ENCODE measurements around the gene SPATA1. TPM values are rescaled to one million over a fixed set of nuclear protein-coding genes. Genes with fewer than 3 reads are reported as not detected.

Gene SPATA1
- total and polyA plus RNA-seq, 2 of the 13 experiments (the other 11 are each of a cell fraction or from before 2014, with no cell fraction given) = 0.70 to 1.4 TPM

DNA sequence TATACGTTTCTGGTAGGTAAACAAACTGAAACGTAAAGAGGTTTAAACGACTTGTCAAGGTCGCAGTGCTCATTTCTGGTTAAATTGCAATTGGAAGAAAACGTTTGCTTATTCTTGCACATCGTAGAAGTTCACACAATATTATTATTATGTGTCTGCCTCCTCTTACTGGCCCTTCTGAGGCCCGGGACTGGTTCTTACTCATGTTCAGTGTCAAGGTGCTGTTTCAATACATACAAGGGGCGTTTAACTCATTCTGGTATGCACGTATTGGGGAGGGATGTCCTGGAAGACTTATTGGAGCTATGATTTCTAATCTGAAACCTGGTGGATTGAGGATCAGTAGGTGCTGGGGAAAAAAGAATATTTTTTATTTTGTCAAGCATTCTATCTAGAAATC is 26.2 kb upstream of the SPATA1 start:
- Histone ChIP-seq H2AFZ (ENCODE audit: low read length) (no peak overlapping the region), H3K27me3 (ENCODE audit: control insufficient read depth in 1 of 2, insufficient read depth in 2 of 2, low read length in 2 of 2) (no peaks in the 10 kb centered on the region; a peak in 1 of 5 replicates), H4K20me1 (ENCODE audit: insufficient read depth, low read length) (0 out of 2 replicates have a peak, but pooled peaks cover 2% of the 10 kb centered on the region), H3K27ac (ENCODE audit: extremely low read length, insufficient read depth, low read length) (peak overlapping the region; percentile 86), H3K79me2 (ENCODE audit: insufficient read depth, low read length) (peaks cover 23% of the 10 kb centered on the region), H3K4me2 (ENCODE audit: low read depth, low read length) (peak overlapping the region; percentile 76), H3K4me1 (ENCODE audit: insufficient read depth, low read length) (peaks cover 20% of the 10 kb centered on the region), H3K9ac (ENCODE audit: insufficient read depth, low read depth, low read length) (peak overlapping the region; percentile 83), H3K36me3 (replicated peaks in 1 of 2; ENCODE audit: control insufficient read depth in 1 of 2, insufficient read depth in 2 of 2, low read length in 2 of 2) (peaks cover 0 to 13% of the 10 kb centered on the region in 2 experiments; a peak in 4 of 5 replicates), H3K9me3 (ENCODE audit: low read length) (peaks cover 14% of the 10 kb centered on the region), H3K4me3 (replicated peaks in 1 of 3; ENCODE audit: insufficient read depth in 1 of 3, low read depth in 2 of 3, low read length in 3 of 3) (peak overlapping the region; percentile 82 to 94 (median 93))
- WGBS (ENCODE audit: low lambda C conversion rate) = 1% methylated on average over 9 of the region's 9 CpGs
- DNase-seq (ENCODE audit: low spot score) = no peak
- in situ Hi-C loops (cut with HindIII; ENCODE audit: extremely low pct_ligation_motif_present, low pct_unique_long_range_greater_than_20kb) (no loop called here), intact Hi-C loops (cut with micrococcal nuclease; ENCODE audit: unreplicated experiment) (loop anchor here (1.0 to 10.0 kb wide), 3 partner anchors 61 to 1092 kb away; no protein-coding TSS in a partner anchor)
- TF ChIP-seq ELF1 (CRISPR knock-in tag; IDR thresholded peaks at IDR 0.05) (no peak), ZZZ3 (CRISPR knock-in tag; IDR thresholded peaks at IDR 0.05; ENCODE audit: borderline replicate concordance) (no peak), CREB1 (IDR thresholded peaks at IDR 0.05) (no peak), CREB1 (CRISPR knock-in tag; IDR thresholded peaks at IDR 0.05) (peak; percentile 38; the same call in 1 of the 2 replicates)
- no TSS peak for BruUV-seq (replicated peaks)
- no peak for FAIRE-seq
- ChIA-PET CTCF (ENCODE audit: low intra/inter-chr PET ratio, low total read pairs) (no interaction called here), POLR2A (interaction anchor here (0.8 to 3.5 kb wide), 5 partner anchors 13 to 94 kb away, joined by 3 to 22 read pairs (median 4); partner anchors contain the start of genes CTBS, GNG5 and SPATA1)
- ATAC-seq = peak; percentile 42

DNA sequence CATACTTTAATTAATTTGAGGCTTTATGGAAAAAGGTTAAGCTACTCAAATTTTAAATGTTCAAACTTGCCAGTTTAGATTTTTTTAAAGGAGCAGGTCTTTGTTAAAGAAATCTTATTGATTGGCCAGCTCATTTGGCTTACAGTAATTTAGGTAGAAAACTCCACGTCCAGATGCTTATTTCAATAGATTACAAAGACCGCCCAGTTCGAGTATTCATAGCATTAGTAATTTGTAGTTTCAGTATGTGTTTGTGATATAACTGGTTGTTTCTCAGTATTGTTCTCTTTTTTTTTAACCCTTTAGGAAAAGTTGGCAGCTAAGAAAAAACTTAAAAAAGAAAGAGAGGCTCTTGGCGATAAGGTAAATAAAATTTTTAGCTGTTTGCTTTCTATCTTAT is 25.5 kb upstream of the SPATA1 start:
- ChIA-PET POLR2A (interaction anchor here (1.0 to 3.5 kb wide), 4 partner anchors 23 to 93 kb away, joined by 3 to 22 read pairs (median 5); partner anchors contain the start of genes CTBS, GNG5 and SPATA1), CTCF (ENCODE audit: low intra/inter-chr PET ratio, low total read pairs) (no interaction called here)
- no peak overlapping the region for H3K9ac ChIP-seq (ENCODE audit: insufficient read depth, low read depth, low read length)
- peaks cover 20% of the 10 kb centered on the region for H3K4me1 ChIP-seq (ENCODE audit: insufficient read depth, low read length)
- intact Hi-C loops (cut with micrococcal nuclease; ENCODE audit: unreplicated experiment) (loop anchor here (5.0 kb wide), 1 partner anchor 1092 kb away; no protein-coding TSS in a partner anchor), in situ Hi-C loops (cut with HindIII; ENCODE audit: extremely low pct_ligation_motif_present, low pct_unique_long_range_greater_than_20kb) (no loop called here)
- H3K9me3 ChIP-seq (ENCODE audit: low read length) = peaks cover 14% of the 10 kb centered on the region
- FAIRE-seq (no peak), ATAC-seq (no peak), DNase-seq (ENCODE audit: low spot score) (no peak)
- H2AFZ ChIP-seq (ENCODE audit: low read length) = no peak overlapping the region
- peaks cover 23% of the 10 kb centered on the region for H3K79me2 ChIP-seq (ENCODE audit: insufficient read depth, low read length)
- H3K27me3 ChIP-seq (ENCODE audit: control insufficient read depth in 1 of 2, insufficient read depth in 2 of 2, low read length in 2 of 2) = no peaks in the 10 kb centered on the region; a peak in 1 of 5 replicates
- WGBS (ENCODE audit: low lambda C conversion rate) = 84% methylated on average over 4 of the region's 4 CpGs
- no peak overlapping the region for H3K27ac ChIP-seq (ENCODE audit: extremely low read length, insufficient read depth, low read length)
- 0 out of 2 replicates have a peak, but pooled peaks cover 2% of the 10 kb centered on the region for H4K20me1 ChIP-seq (ENCODE audit: insufficient read depth, low read length)
- peak overlapping the region; percentile 76 for H3K4me2 ChIP-seq (ENCODE audit: low read depth, low read length)
- no TSS peak for BruUV-seq (replicated peaks)
- peaks cover 0 to 19% of the 10 kb centered on the region in 2 experiments for H3K36me3 ChIP-seq (replicated peaks in 1 of 2; ENCODE audit: control insufficient read depth in 1 of 2, insufficient read depth in 2 of 2, low read length in 2 of 2)
- peak overlapping the region; percentile 82 to 94 (median 93); a peak in 5 of 6 replicates for H3K4me3 ChIP-seq (replicated peaks in 1 of 3; ENCODE audit: insufficient read depth in 1 of 3, low read depth in 2 of 3, low read length in 3 of 3)
- TF ChIP-seq NFE2 (CRISPR knock-in tag; IDR thresholded peaks at IDR 0.05) = no peak
- TF ChIP-seq ZNF205 (CRISPR knock-in tag; IDR thresholded peaks at IDR 0.05) = no peak
- TF ChIP-seq ZNF17 (CRISPR knock-in tag; IDR thresholded peaks at IDR 0.05) = no peak
- no peak for TF ChIP-seq HNF4A (CRISPR knock-in tag; IDR thresholded peaks at IDR 0.05)
- TF ChIP-seq, protein P1, sequence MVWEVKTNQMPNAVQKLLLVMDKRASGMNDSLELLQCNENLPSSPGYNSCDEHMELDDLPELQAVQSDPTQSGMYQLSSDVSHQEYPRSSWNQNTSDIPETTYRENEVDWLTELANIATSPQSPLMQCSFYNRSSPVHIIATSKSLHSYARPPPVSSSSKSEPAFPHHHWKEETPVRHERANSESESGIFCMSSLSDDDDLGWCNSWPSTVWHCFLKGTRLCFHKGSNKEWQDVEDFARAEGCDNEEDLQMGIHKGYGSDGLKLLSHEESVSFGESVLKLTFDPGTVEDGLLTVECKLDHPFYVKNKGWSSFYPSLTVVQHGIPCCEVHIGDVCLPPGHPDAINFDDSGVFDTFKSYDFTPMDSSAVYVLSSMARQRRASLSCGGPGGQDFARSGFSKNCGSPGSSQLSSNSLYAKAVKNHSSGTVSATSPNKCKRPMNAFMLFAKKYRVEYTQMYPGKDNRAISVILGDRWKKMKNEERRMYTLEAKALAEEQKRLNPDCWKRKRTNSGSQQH (CRISPR knock-in tag; IDR thresholded peaks at IDR 0.05; ENCODE audit: low read depth) = no peak
- TF ChIP-seq, protein P2, sequence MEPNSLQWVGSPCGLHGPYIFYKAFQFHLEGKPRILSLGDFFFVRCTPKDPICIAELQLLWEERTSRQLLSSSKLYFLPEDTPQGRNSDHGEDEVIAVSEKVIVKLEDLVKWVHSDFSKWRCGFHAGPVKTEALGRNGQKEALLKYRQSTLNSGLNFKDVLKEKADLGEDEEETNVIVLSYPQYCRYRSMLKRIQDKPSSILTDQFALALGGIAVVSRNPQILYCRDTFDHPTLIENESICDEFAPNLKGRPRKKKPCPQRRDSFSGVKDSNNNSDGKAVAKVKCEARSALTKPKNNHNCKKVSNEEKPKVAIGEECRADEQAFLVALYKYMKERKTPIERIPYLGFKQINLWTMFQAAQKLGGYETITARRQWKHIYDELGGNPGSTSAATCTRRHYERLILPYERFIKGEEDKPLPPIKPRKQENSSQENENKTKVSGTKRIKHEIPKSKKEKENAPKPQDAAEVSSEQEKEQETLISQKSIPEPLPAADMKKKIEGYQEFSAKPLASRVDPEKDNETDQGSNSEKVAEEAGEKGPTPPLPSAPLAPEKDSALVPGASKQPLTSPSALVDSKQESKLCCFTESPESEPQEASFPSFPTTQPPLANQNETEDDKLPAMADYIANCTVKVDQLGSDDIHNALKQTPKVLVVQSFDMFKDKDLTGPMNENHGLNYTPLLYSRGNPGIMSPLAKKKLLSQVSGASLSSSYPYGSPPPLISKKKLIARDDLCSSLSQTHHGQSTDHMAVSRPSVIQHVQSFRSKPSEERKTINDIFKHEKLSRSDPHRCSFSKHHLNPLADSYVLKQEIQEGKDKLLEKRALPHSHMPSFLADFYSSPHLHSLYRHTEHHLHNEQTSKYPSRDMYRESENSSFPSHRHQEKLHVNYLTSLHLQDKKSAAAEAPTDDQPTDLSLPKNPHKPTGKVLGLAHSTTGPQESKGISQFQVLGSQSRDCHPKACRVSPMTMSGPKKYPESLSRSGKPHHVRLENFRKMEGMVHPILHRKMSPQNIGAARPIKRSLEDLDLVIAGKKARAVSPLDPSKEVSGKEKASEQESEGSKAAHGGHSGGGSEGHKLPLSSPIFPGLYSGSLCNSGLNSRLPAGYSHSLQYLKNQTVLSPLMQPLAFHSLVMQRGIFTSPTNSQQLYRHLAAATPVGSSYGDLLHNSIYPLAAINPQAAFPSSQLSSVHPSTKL (CRISPR knock-in tag; IDR thresholded peaks at IDR 0.05) = no peak
- no peak for TF ChIP-seq ELF4 (CRISPR knock-in tag; IDR thresholded peaks at IDR 0.05; ENCODE audit: borderline replicate concordance)
- no peak for TF ChIP-seq MEIS2 (CRISPR knock-in tag; IDR thresholded peaks at IDR 0.05)
- no peak for TF ChIP-seq SMAD3 (CRISPR knock-in tag; IDR thresholded peaks at IDR 0.05)
- no peak for TF ChIP-seq ZSCAN25 (CRISPR knock-in tag; IDR thresholded peaks at IDR 0.05)
- TF ChIP-seq PHF8 (CRISPR knock-in tag; IDR thresholded peaks at IDR 0.05) = no peak
